ENCODE measurements around the gene EIF4G2. TPM values are rescaled to one million over a fixed set of nuclear protein-coding genes. Genes with fewer than 3 reads are reported as not detected.

EIF4G2 gene
- total and polyA plus RNA-seq, 2 of the 8 experiments (the other 6 are each of a cell fraction or from before 2014, with no cell fraction given), result 438 to 964 TPM

GRCh38 chr11:10855295-10855694, 46.6 kb upstream of the EIF4G2 start (continued):
- TF ChIP-seq CHD7 (IDR thresholded peaks at IDR 0.05; ENCODE audit: insufficient replicate concordance, low read length) (no peak), CHD1 (IDR thresholded peaks at IDR 0.05; ENCODE audit: low read depth, low read length) (no peak), KDM1A (IDR thresholded peaks at IDR 0.05; ENCODE audit: borderline replicate concordance, low read length) (no peak), JUND (IDR thresholded peaks at IDR 0.05; ENCODE audit: low read length) (no peak), TAF1 (IDR thresholded peaks at IDR 0.05; ENCODE audit: low read depth, low read length) (no peak), RNF2 (IDR thresholded peaks at IDR 0.05; ENCODE audit: borderline replicate concordance, low read depth, low read length, missing control alignments, poor library complexity, severe bottlenecking) (no peak), HDAC2 (IDR thresholded peaks at IDR 0.05; ENCODE audit: borderline replicate concordance in 1 of 2, low read depth in 2 of 2, low read length in 2 of 2) (no peak)
- TF ChIP-seq, protein P1, sequence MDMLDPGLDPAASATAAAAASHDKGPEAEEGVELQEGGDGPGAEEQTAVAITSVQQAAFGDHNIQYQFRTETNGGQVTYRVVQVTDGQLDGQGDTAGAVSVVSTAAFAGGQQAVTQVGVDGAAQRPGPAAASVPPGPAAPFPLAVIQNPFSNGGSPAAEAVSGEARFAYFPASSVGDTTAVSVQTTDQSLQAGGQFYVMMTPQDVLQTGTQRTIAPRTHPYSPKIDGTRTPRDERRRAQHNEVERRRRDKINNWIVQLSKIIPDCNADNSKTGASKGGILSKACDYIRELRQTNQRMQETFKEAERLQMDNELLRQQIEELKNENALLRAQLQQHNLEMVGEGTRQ (IDR thresholded peaks at IDR 0.05; ENCODE audit: low read length), result no peak

Data from H1 (cell line).